Gastrocnemius medialis (tissue), 4 donors: Measurements from ENCODE around the gene CHCHD10.

Experiments used
- POLR2A ChIP-seq, 2 donors: fragments of 450-650 bp; IDR thresholded peaks; one replicate each; pipeline ENCODE4 v1.6.1; 2017; ENCODE audit warnings: antibody characterized with exemption in 2 of 2, mild to moderate bottlenecking in 2 of 2, moderate library complexity in 2 of 2
- TF ChIP-seq, protein P1 (sequence below), 5 experiments: fragments of 450-650 bp in 3 of 5; fragments of 200-600 bp in 2 of 5; sonication (generic) in 2 of 5; IDR thresholded peaks in 4 of 5; conservative IDR thresholded peaks in 1 of 5; 1 replicate in 4 of 5; 2 replicates in 1 of 5; pipeline ENCODE4 v1.5.1; 2016 to 2019; ENCODE audit warnings: antibody characterized with exemption in 5 of 5, mild to moderate bottlenecking in 3 of 5, moderate library complexity in 3 of 5

DNA sequence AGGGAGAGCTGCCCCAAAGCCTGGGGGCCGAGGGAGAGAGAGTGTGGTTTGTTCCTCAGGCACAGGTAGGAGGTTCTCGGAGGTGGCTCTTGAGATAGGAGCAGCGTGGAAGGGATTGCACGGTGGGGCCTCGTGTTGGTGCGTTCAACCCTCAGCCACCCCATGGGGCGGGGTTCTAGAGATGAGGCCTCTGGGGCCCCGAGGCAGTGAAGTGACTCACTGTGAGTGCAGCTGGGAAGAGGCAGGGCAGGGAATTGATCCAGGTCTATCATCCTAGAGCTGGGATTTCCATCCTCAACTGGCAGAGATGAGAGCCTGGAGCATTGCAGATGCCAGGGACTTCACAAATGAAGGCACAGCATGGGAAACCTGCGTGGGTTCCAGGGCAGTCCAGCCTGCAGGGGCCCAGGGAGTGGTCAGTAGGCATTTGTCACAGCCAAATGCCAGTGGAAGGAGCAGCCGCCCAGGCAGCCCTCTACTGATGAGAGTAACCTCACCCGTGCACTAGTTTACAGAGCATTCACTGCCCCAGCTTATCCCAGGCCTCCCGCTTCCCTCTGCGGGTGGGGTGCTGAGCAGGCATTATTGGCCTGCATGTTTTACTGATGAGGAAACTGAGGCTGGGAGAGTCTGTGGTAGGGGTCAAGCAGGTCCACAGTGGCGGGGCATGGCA, 13.9 kb upstream of the CHCHD10 start:
- no peak for TF ChIP-seq POLR2A (IDR thresholded peaks at IDR 0.05)
- TF ChIP-seq, protein P1, sequence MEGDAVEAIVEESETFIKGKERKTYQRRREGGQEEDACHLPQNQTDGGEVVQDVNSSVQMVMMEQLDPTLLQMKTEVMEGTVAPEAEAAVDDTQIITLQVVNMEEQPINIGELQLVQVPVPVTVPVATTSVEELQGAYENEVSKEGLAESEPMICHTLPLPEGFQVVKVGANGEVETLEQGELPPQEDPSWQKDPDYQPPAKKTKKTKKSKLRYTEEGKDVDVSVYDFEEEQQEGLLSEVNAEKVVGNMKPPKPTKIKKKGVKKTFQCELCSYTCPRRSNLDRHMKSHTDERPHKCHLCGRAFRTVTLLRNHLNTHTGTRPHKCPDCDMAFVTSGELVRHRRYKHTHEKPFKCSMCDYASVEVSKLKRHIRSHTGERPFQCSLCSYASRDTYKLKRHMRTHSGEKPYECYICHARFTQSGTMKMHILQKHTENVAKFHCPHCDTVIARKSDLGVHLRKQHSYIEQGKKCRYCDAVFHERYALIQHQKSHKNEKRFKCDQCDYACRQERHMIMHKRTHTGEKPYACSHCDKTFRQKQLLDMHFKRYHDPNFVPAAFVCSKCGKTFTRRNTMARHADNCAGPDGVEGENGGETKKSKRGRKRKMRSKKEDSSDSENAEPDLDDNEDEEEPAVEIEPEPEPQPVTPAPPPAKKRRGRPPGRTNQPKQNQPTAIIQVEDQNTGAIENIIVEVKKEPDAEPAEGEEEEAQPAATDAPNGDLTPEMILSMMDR (IDR thresholded peaks at IDR 0.05 in 4 of 5, conservative IDR thresholded peaks at IDR 0.05 in 1 of 5): no peak
